Natural killer cell (primary cell): ENCODE results near the gene HIRA. TPM values are rescaled to one million over a fixed set of nuclear protein-coding genes. Genes with fewer than 3 reads are reported as not detected.

ENCODE experiments used
- ATAC-seq, 3 donors: fragments of 150-1000 bp in 2 of 3; fragments of 200-7000 bp in 1 of 3; cut with Tn5 transposase; 1 replicate in 1 of 3; 2 replicates in 2 of 3; pipeline ENCODE4 v1.10.0; 2021; ENCODE audit warnings: mild to moderate bottlenecking in 2 of 3, moderate library complexity in 2 of 3
- DNase-seq, 2 donors: peaks; one replicate each; pipeline versions ENCODE4 v3.0.0 to v3.0.0-alpha.2; 2013 to 2021; ENCODE audit warnings: mixed read lengths in 1 of 2
- H3K27ac ChIP-seq: one replicate; pipeline ENCODE4 v1.5.1; 2013; ENCODE audit warnings: mild to moderate bottlenecking, low read length
- H3K27me3 ChIP-seq: one replicate; pipeline ENCODE4 v1.6.1; 2013; ENCODE audit warnings: low read length; ENCODE audit not compliant: control insufficient read depth, insufficient read depth
- H3K36me3 ChIP-seq: one replicate; pipeline ENCODE4 v1.6.1; 2013; ENCODE audit warnings: low read length; ENCODE audit not compliant: control insufficient read depth, insufficient read depth
- H3K4me1 ChIP-seq: one replicate; pipeline ENCODE4 v1.6.1; 2013; ENCODE audit warnings: low read length; ENCODE audit not compliant: control insufficient read depth, insufficient read depth
- H3K4me3 ChIP-seq: one replicate; pipeline ENCODE4 v1.5.1; 2013; ENCODE audit warnings: low read length
- H3K9me3 ChIP-seq: one replicate; pipeline ENCODE4 v1.6.1; 2013; ENCODE audit warnings: low read length; ENCODE audit not compliant: control insufficient read depth, insufficient read depth
- H3K27ac Mint-ChIP-seq, 2 donors: one replicate each; pipeline ENCODE4 v1.8.0; 2022; ENCODE audit warnings: mild to moderate bottlenecking in 2 of 2, mixed read lengths in 2 of 2, moderate library complexity in 1 of 2
- H3K27me3 Mint-ChIP-seq, 2 donors: one replicate each; pipeline ENCODE4 v1.8.0; 2022; ENCODE audit warnings: low read depth in 2 of 2, mixed read lengths in 2 of 2
- H3K36me3 Mint-ChIP-seq: one replicate; pipeline ENCODE4 v1.8.0; 2022; ENCODE audit warnings: mixed read lengths
- H3K4me1 Mint-ChIP-seq, 2 donors: one replicate each; pipeline ENCODE4 v1.8.0; 2022; ENCODE audit warnings: mixed read lengths in 2 of 2
- H3K4me3 Mint-ChIP-seq: one replicate; pipeline ENCODE4 v1.8.0; 2022; ENCODE audit warnings: mild to moderate bottlenecking, moderate library complexity, mixed read lengths
- H3K9me3 Mint-ChIP-seq, 2 donors: one replicate each; pipeline ENCODE4 v1.8.0; 2022; ENCODE audit warnings: mixed read lengths in 2 of 2
- WGBS: methylation state at CpG from one replicate; pipeline ENCODE4 v1.1.7; 2013; ENCODE audit warnings: missing lambda C conversion rate; ENCODE audit not compliant: insufficient coverage; 5-methylcytosine and 5-hydroxymethylcytosine counted together
- intact Hi-C: fragments of 100-400 bp; cut with micrococcal nuclease; formaldehyde crosslinking; loops from one replicate; pipeline ENCODE4 v1.14.2; 2022
- total RNA-seq, 4 donors: library from RNA; stranded (reverse); fragments of 120-200 nt in 1 of 4; gene quantifications; one replicate each; pipeline versions ENCODE4 v1.2.3 to v1.2.4, GENCODE V29; 2013 to 2022
- TF ChIP-seq, protein P1 (sequence below): fragments of 200-600 bp; IDR thresholded peaks from one replicate; pipeline ENCODE4 v1.8.0; 2022; ENCODE audit warnings: antibody characterized with exemption

Gene HIRA
- total RNA-seq, 3 donors from 2014 or later (not counting 1 experiment from before 2014, with no cell fraction given) = 49.6 to 75.9 (median 50.9) TPM

DNA sequence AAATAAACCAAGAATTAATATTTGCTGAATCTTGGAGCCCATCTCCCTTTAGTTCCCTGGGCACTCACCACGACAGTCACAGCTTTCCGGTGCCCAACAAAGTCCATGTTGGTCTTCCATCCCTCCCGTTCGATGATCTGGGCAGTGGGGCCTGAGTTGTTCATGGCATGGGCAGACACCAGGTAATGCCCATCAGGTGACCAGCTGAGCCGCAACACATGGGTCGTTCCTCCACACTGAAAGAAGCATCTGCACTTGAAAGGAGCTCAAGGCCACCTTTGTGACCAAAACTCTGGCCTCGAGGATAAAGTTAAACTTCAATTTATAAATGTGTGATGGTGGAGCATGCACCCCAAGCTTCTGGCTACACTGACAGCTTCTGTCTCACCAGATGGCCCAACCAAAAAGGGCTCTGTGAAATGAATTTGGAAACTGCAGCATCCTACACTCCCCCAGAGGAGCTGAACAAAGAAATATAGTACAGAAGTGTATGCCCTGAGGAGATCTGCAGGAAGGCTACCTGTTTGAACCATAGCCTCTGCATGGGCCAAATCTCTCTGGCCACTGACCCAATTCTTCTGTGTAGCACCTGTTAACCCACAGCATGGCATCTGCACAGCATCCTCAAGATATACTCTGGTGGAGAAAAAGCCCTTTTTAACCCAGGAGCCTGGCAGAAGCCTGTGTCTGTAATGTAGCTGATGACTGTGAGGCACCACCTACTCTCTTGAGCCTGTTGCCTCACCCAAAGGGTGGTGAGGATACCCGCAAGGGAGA, 37.1 kb downstream of the HIRA start:
- no peak overlapping the region for H3K4me3 ChIP-seq
- TF ChIP-seq, protein P1, sequence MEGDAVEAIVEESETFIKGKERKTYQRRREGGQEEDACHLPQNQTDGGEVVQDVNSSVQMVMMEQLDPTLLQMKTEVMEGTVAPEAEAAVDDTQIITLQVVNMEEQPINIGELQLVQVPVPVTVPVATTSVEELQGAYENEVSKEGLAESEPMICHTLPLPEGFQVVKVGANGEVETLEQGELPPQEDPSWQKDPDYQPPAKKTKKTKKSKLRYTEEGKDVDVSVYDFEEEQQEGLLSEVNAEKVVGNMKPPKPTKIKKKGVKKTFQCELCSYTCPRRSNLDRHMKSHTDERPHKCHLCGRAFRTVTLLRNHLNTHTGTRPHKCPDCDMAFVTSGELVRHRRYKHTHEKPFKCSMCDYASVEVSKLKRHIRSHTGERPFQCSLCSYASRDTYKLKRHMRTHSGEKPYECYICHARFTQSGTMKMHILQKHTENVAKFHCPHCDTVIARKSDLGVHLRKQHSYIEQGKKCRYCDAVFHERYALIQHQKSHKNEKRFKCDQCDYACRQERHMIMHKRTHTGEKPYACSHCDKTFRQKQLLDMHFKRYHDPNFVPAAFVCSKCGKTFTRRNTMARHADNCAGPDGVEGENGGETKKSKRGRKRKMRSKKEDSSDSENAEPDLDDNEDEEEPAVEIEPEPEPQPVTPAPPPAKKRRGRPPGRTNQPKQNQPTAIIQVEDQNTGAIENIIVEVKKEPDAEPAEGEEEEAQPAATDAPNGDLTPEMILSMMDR = no peak
- intact Hi-C loops = loop anchor here (5.0 kb wide), 1 partner anchor 83 kb away; the partner anchor contains the start of genes CDC45 and UFD1
- Mint-ChIP-seq H3K4me1 (peaks cover 0 to 5% of the 10 kb centered on the region in 2 donors), H3K27ac (peak overlapping the region; percentile 59 to 61), H3K36me3 (no peaks in the 10 kb centered on the region), H3K27me3 (no peaks in the 10 kb centered on the region), H3K4me3 (no peak overlapping the region), H3K9me3 (no peaks in the 10 kb centered on the region)
- 97% methylated on average over 7 of the region's 8 CpGs for WGBS
- no peaks in the 10 kb centered on the region for H3K9me3 ChIP-seq
- no peak for ATAC-seq
- H3K36me3 ChIP-seq = peaks cover 75% of the 10 kb centered on the region
- no peak overlapping the region for H3K27ac ChIP-seq
- DNase-seq = no peak
- H3K27me3 ChIP-seq = no peaks in the 10 kb centered on the region
- H3K4me1 ChIP-seq = no peaks in the 10 kb centered on the region

DNA sequence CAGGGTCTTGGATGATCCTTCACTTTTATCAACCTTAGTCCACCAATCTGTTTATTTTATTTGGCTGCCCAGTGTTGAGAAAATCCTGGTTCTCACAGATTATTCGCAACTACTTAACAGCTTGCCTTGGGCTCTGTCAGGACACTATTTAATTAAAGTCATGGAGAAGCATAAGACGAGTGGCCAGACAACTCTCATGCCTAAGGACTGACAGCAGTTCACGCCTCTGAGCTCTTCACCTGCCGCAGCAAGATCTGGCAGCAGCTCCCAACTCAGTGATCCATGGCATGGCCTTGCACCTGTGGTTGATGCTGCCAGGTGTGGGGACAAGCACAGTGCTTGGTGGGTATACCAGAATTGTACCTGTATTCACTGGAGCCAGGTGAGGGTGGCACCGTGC, 37.8 kb downstream of the HIRA start:
- TF ChIP-seq, protein P1 = no peak
- intact Hi-C loops = loop anchor here (5.0 kb wide), 1 partner anchor 84 kb away; the partner anchor contains the start of genes CDC45 and UFD1
- Mint-ChIP-seq H3K4me3 (no peak overlapping the region), H3K27ac (peak overlapping the region in 1 of 2 donors; percentile 16), H3K9me3 (no peaks in the 10 kb centered on the region), H3K27me3 (no peaks in the 10 kb centered on the region), H3K4me1 (peaks cover 0 to 5% of the 10 kb centered on the region in 2 donors), H3K36me3 (no peaks in the 10 kb centered on the region)
- H3K4me1 ChIP-seq = no peaks in the 10 kb centered on the region
- no peaks in the 10 kb centered on the region for H3K9me3 ChIP-seq
- no peaks in the 10 kb centered on the region for H3K27me3 ChIP-seq
- H3K4me3 ChIP-seq = no peak overlapping the region
- 97% methylated on average over 5 of the region's 5 CpGs for WGBS
- ATAC-seq (no peak), DNase-seq (no peak)
- peaks cover 80% of the 10 kb centered on the region for H3K36me3 ChIP-seq
- no peak overlapping the region for H3K27ac ChIP-seq

DNA sequence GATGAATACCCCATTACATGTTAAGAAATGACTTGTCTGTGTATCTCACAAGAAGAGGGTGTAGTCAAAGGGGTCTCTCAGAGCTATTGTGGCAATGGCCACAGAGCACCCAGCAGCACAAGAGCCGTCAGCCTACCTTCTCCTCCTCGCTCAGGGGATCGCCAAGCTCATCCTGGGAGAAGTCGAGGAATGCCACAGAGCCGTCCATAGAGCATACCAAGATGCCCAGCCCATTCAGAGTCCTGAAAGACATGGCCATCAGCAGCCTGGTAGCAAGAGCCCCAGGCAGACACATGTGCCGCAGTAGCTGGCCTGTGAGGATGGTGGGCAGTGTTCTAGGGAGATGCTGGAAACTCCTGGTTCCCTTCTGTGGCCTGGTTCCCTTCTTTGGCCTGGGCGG, 44.0 kb downstream of the HIRA start:
- TF ChIP-seq, protein P1 = no peak
- H3K4me1 ChIP-seq = no peaks in the 10 kb centered on the region
- no peak overlapping the region for H3K27ac ChIP-seq
- H3K36me3 Mint-ChIP-seq = peaks cover 5% of the 10 kb centered on the region
- WGBS = 98% methylated on average over 6 of the region's 7 CpGs
- H3K27me3 ChIP-seq = no peaks in the 10 kb centered on the region
- no peak overlapping the region for H3K4me3 ChIP-seq
- ATAC-seq = no peak
- H3K9me3 ChIP-seq = no peaks in the 10 kb centered on the region
- H3K9me3 Mint-ChIP-seq = no peaks in the 10 kb centered on the region
- no peaks in the 10 kb centered on the region for H3K27me3 Mint-ChIP-seq
- H3K4me1 Mint-ChIP-seq = no peaks in the 10 kb centered on the region
- intact Hi-C loops = no loop called here
- no peak for DNase-seq
- no peak overlapping the region for H3K27ac Mint-ChIP-seq
- H3K4me3 Mint-ChIP-seq = no peak overlapping the region
- H3K36me3 ChIP-seq = peaks cover 87% of the 10 kb centered on the region
